NCI-H2081 (cell line): ENCODE results near the gene CHDH.

Source experiments
- DNase-seq, 2 experiments: peaks; one replicate each; lab custom pipeline; 2025; lab: John Stamatoyannopoulos, UW

The CHDH gene

GRCh38 chr3:53788038-53788437 is 58.2 kb downstream of the CHDH start:
- no peak for DNase-seq

DNA sequence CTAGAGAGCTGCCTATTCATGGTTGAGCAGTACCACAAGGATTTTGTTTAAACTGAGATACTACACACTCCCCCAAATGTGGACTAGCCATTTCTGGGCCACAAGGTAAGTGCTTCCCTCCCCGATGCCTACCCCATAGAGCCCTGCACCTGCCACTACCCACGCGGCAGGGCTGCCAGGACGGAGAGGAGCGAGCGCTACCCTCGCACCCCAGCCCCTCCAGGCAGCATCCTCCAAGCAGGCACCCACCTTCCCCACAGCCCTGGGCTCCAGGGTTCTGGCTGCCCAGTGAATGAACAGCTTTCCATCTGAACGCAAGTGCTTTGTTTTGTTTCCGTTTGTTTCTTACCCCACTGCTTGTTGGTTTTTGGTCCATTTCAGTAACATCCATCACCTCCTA is 59.2 kb downstream of the CHDH start:
- no peak for DNase-seq

- no peak for DNase-seq
These were observed 65.4 kb downstream of the CHDH start for GRCh38 chr3:53780806-53781205.

- DNase-seq = no peak
These were observed 66.0 kb downstream of the CHDH start for GRCh38 chr3:53780171-53780570.

DNA sequence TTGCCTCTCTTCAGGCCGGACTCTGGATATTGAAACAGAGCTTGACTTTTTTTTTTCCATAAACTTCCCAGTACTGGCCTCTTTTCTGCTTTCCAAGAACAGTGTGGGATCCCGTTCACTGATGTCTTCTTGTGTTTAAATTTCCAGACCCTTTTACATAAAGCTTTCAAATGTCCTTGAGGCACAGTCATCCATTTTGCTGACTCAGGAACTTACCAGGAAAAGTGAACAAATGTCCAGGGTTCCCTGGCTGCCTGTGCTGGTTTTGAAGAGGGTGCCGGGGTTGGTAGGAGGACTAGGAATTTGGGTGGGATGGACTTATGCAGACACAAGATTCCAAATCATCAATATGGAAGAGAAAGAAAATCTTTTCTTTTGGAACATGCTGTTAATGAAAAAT is 68.1 kb downstream of the CHDH start:
- DNase-seq = no peak

GRCh38 chr3:53777468-53777867 is 68.8 kb downstream of the CHDH start:
- DNase-seq = no peak

DNA sequence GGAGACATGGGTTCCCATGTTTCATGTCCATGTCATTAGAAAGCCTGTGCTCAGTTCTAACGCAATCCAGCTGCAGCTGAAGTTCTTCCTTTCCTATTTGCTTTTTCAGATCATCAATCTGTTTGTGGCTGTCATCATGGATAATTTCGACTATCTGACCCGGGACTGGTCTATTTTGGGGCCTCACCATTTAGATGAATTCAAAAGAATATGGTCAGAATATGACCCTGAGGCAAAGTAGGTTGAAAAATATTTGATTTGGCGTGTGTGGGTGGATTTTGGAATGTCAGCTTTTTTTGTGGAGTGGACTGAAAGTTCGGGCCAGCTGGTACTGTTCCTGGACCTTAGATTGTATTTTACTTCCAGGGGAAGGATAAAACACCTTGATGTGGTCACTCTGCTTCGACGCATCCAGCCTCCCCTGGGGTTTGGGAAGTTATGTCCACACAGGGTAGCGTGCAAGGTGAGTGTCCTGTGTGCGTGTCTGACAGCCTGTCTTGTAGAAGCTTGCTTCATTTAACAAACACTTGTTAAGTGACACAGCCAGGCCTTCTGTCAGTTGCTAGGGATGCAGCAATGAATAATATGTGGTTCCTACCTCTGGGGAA is 69.6 kb downstream of the CHDH start:
- no peak for DNase-seq

DNA sequence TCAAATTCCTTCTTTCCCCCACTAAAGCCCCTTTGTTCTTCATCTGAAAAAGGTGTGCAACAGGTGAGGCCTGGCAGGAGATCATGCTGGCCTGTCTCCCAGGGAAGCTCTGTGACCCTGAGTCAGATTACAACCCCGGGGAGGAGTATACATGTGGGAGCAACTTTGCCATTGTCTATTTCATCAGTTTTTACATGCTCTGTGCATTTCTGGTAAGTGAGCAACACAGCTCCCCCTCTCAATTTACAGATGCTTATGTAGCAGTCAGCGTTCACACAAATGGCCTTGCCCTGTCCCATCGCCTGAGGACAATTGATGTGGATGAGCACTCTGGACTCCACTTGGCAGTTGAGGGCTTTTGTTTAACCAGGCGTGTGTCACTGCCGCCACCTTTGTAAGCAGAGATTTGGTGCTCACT is 70.4 kb downstream of the CHDH start:
- DNase-seq = no peak

- DNase-seq = no peak
These were observed 71.2 kb downstream of the CHDH start for GRCh38 chr3:53775018-53775417.

DNA sequence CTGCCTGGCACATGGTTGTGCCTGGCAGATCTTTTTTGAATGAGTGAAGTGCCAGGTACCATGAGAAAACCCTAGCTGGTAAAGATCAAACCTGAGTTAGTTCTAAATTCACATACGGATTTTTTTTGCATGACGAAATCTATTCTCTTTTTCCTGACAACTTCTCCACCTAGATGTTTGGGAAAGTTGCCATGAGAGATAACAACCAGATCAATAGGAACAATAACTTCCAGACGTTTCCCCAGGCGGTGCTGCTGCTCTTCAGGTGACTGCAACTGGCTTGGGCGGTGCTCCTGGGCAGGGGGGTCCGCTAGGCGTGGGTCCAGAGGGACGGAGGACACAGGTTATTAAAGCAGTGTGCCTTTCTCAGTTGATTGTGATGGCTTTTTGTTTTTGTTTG is 71.8 kb downstream of the CHDH start:
- no peak for DNase-seq

DNA sequence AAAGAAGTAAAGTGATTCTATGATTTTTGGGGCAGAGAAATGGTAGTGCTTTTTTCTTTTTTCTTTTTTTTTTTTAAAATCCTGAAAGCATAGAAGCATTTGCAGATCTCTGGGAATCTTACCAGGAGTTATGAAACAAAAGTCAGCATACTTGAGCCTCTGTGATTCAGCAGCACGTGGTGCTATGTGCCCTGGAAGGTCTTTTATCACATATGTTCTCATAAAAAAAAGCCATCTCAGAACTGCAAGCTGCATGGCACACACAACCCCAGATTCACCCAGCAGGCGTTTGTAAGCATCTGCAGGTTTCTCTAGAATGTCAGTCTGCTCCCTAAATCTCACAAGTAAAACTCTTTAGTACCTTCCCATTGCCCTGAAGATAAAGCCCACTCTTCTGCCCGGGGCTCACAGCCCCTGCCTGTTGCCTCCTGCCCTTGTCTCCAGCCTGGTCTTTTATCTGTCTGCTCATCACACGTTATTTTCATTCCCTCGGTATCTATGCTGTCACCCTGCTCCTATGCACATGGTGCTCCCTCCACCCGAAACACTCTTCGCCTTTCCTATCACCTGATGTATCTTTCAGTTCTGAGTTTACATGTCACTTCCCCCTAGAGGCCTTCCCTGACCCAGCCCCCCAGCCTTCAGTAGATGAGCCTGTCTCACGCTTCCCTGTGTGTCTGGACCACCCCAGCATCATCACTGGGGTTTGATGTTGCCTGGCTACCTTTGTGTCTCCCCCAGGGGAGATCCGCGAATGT is 72.4 kb downstream of the CHDH start:
- no peak for DNase-seq

DNA sequence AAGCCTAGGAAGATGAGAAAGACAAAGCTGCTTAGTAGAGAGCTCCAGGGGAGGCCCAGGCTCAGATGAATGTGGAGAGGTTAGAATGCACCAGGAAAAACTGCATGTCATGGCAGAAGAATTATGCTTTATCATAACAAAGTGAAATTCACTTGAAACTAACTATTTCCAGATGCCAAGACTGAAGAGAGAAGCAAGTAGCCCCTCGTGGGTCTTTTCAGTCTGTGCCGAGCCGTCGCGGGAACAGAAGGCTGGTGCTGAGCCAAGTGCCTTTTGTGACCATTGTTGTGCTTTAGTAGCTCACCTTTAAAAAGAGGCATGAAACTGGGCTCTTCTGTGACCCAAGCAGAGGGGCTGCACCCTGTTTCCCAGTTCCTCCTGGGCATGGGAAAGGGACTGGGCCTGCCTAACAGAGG is 73.2 kb downstream of the CHDH start:
- DNase-seq = no peak

GRCh38 chr3:53772562-53772961 is 73.7 kb downstream of the CHDH start:
- DNase-seq = no peak

GRCh38 chr3:53768478-53769459 is 77.5 kb downstream of the CHDH start:
- no peak for DNase-seq

- DNase-seq = no peak
These were observed 79.5 kb downstream of the CHDH start for GRCh38 chr3:53766706-53767105.

- no peak for DNase-seq
These were observed 80.5 kb downstream of the CHDH start for GRCh38 chr3:53765753-53766152.

DNA sequence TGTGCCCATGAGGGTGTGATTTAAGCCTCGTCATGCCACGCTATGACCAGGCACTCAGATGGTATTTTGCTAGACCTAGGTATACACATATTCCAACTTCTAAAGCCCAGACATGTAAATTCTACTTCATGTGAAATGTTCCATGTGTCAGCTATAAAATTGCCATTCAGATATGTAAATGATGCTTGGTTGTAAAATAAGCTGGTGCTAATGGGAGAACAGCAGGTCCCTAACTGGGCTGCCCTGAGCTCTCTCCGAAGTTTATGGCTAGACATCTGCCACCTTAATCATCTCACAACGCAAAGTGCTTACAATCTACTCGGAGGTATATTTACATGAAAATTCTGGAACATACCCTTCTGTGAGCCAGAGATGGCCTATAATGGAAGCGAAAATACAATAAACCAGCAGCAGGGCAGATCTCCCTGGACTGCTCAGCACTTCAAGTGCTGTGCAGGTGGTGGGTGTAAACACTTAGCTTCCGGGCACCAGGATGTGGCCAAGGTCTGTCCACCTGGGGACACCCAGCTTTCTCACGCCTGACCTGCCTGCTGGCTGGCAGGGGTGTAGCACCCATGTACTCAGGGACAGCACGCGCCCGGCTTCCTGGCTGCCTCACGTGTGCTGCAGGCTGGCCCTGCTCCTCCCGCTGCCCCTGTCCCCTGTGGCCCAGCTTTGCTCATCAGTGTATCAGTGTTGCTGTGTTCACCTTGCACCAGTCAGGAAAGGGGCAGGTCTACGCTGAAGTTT is 82.0 kb downstream of the CHDH start:
- peak in 1 of 2 experiments; percentile 51 for DNase-seq

DNA sequence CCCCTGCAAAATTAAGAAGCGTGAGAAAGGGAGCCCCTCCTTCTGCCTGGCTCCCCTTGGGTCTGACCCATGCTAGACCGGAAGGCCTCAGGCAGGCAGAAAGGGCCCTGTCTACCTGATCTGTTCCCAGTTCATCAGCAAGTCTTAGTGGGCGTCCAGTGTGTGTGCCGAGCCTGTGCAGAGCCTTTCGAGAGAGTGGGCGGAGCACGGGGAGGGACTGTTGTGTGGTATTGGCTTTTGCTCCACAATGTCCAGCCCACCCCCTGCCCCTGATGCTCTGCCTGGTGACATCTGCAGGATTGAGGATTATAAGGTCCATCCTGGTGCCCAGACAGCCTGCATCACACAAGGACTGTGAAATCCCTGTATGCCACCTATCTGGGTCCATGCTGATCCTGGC is 82.9 kb downstream of the CHDH start:
- no peak for DNase-seq
